Activated CD4-positive, alpha-beta T cell treated with anti-CD3 and anti-CD28 coated beads, Interleukin-2, amount 50 U/mL, for 1 hour (primary cell): Measurements from ENCODE around the gene EPHB1.

Experiments used
- DNase-seq: peaks from one replicate; pipeline ENCODE4 v3.0.0-alpha.2; 2020

Gene EPHB1

DNA sequence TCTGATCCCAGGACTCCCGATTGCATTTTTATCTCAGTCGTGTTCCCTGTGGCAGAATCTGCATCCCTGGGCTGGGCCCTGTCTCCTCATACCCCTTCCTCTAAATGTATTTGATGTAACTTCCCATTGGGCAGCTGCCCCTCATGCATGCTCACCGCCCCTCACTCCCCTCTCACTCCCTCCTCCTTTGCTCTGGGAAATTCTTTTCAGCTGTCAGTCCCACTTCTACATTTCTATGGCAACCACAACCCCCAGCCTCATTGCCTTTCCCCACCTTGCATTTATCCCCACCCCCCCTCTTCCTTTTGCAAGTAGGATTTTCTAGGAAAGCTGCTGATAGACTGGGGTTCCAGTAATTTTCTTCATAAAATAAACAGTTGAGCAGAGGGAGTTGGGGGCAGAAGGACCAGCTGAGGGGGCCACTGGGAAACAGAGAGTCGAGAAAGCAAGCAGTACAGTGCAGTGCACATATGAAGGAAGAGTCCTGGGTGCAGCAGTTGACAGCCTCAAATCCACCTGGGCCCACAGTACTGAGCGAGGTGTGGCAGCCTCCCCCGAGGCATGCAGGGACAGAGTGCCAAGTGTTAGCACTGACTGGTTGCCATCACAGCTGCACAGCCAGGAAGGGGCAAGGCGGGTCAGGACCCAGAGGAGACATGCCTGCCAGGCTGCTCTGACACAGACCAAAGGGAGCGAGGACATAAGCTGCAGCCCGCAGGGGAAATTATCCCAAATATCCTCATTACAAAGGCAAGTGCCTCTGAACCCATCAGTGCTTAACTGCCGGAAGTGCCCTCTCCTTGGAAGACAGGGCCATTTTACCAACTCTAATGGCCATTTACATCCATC lies 476.3 kb downstream of the EPHB1 start:
- DNase-seq: no peak

DNA sequence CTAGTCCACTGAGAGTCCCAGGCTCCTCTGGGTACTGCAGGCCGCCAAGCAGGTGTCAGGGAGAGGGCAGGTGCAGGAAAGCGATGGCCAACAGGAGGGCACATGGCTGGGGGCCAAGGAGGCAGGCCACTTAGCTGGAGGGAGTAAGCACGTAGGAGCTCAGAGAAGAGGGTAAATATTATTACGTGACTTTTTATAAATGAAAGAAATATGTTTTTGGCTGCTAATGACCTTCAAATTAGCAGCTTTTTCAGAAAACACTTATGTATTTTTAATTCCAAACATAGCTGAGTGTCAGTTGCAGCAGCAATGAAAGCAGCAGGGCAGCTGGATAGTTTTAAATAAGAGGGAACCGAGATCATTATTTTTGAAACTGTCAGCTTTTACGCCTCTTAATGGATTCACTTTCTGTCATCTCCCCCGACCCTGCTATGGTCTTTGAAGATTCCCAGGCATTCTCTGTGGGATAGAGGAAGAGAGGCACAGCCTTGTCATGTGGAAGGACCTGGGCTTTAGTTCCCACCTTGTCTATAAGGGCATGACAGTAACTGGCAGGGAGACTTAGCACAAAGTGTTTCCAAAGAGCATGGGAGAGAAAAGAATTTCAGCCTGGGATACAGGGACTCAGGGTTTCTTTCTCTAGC lies 477.1 kb downstream of the EPHB1 start:
- DNase-seq: no peak

DNA sequence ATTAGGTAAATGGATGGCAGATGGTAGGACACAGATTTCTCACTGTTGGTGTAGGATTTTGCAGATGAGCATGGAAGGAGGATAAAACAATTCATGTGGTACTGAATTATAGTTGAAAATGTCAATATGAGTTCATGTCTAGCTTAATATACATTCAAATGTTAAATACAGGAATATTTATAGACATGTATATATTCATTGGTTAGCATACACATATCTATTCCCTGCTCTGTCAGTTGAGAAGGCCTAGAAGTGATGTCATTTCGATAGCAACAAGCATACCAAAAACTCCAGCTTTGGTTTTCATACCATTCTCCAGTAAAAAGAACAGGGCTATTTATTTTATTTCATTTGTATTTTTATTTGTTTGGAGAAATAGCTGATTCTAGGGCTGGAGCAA lies 497.1 kb downstream of the EPHB1 start:
- DNase-seq: no peak

DNA sequence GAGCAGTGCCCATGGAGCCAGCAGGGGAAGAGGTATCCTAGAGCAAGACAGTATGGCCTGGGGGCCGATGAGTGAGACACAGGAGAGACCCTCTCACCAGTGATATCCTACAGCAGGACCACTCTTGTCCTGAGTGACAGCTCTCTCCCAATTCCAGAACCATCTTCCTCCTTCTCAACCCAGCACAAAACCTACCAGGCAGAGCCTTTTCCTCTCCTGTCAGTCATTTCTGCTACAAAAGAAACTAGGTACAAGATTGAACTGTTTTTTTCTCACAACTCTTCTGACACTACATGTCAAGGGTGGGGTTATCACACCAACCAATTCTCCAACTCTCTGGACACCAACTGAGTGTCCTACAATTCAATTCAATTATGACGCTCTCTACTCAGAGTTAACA lies 506.6 kb downstream of the EPHB1 start:
- DNase-seq: no peak

GRCh38 chr3:135304378-135304777 lies 509.3 kb downstream of the EPHB1 start:
- DNase-seq: no peak
